ENCODE results near the gene RPS6KL1. TPM values are rescaled to one million over a fixed set of nuclear protein-coding genes. Genes with fewer than 3 reads are reported as not detected.
"Not testable (repeated sequence)": the region's sequence is repeated elsewhere in the genome, so short reads cannot be mapped to it uniquely, and the experiment has no call there.

The RPS6KL1 gene
- total RNA-seq, 1 donor from 2014 or later, result 21.4 TPM

GRCh38 chr14:74937171-74937570, 14.1 kb upstream of the RPS6KL1 start:
- no peak for DNase-seq (ENCODE audit: low spot score)

- no peak for DNase-seq (ENCODE audit: low spot score)
These were observed 13.7 kb upstream of the RPS6KL1 start for GRCh38 chr14:74936731-74937130.

- DNase-seq (ENCODE audit: low spot score), result no peak
These were observed 13.1 kb upstream of the RPS6KL1 start for GRCh38 chr14:74936151-74936550.

GRCh38 chr14:74935360-74935680, 12.3 kb upstream of the RPS6KL1 start:
- DNase-seq (ENCODE audit: low spot score), result no peak

GRCh38 chr14:74934476-74935359, 11.7 kb upstream of the RPS6KL1 start:
- DNase-seq (ENCODE audit: low spot score), result no peak

GRCh38 chr14:74934041-74934440, 11.0 kb upstream of the RPS6KL1 start:
- no peak for DNase-seq (ENCODE audit: low spot score)

- DNase-seq (ENCODE audit: low spot score), result not testable (repeated sequence)
These were observed 9.9 kb upstream of the RPS6KL1 start for GRCh38 chr14:74932936-74933335.

GRCh38 chr14:74932401-74932901, 9.4 kb upstream of the RPS6KL1 start:
- DNase-seq (ENCODE audit: low spot score), result no peak

GRCh38 chr14:74931744-74932143, 8.7 kb upstream of the RPS6KL1 start:
- not testable (repeated sequence) for DNase-seq (ENCODE audit: low spot score)

- no peak for DNase-seq (ENCODE audit: low spot score)
These were observed 6.2 kb upstream of the RPS6KL1 start for GRCh38 chr14:74929242-74929641.

GRCh38 chr14:74927225-74927624, 4.2 kb upstream of the RPS6KL1 start:
- no peak for DNase-seq (ENCODE audit: low spot score)

GRCh38 chr14:74924061-74924460, 1.0 kb upstream of the RPS6KL1 start:
- no peak for DNase-seq (ENCODE audit: low spot score)

- DNase-seq (ENCODE audit: low spot score), result no peak
These were observed 891 bp downstream of the RPS6KL1 start for GRCh38 chr14:74921987-74922751.

- DNase-seq (ENCODE audit: low spot score), result no peak
These were observed 1.9 kb downstream of the RPS6KL1 start for GRCh38 chr14:74921053-74921620.

GRCh38 chr14:74920281-74920680, 2.8 kb downstream of the RPS6KL1 start:
- no peak for DNase-seq (ENCODE audit: low spot score)

- no peak for DNase-seq (ENCODE audit: low spot score)
These were observed 3.5 kb downstream of the RPS6KL1 start for GRCh38 chr14:74919421-74920165.

- no peak for DNase-seq (ENCODE audit: low spot score)
These were observed 4.7 kb downstream of the RPS6KL1 start for GRCh38 chr14:74918380-74918779.

- no peak for DNase-seq (ENCODE audit: low spot score)
These were observed 5.4 kb downstream of the RPS6KL1 start for GRCh38 chr14:74917646-74918081.

GRCh38 chr14:74917178-74917543, 5.9 kb downstream of the RPS6KL1 start:
- DNase-seq (ENCODE audit: low spot score), result no peak

- no peak for DNase-seq (ENCODE audit: low spot score)
These were observed 7.2 kb downstream of the RPS6KL1 start for GRCh38 chr14:74915826-74916225.

- no peak for DNase-seq (ENCODE audit: low spot score)
These were observed 7.6 kb downstream of the RPS6KL1 start for GRCh38 chr14:74915426-74915825.

All from umbilical cord (tissue), 2 donors.